Subcutaneous adipose tissue (tissue), 4 donors: ENCODE data around the gene MYOD1. TPM values are rescaled to one million over a fixed set of nuclear protein-coding genes. Genes with fewer than 3 reads are reported as not detected.

Source experiments
- total RNA-seq, 4 donors: library from RNA; depleted of rRNA; stranded (reverse); fragments of >200 nt; gene quantifications; one replicate each; pipeline ENCODE4 v1.1.0, GENCODE V29; 2016
- TF ChIP-seq, protein P1 (sequence below): fragments of 450-650 bp; IDR thresholded peaks from one replicate; pipeline ENCODE4 v1.5.1; 2016; ENCODE audit warnings: low read depth, mild to moderate bottlenecking, control low read depth, antibody characterized with exemption, moderate library complexity

MYOD1 gene
- total RNA-seq, 4 donors from 2014 or later = not detected

- TF ChIP-seq, protein P1, sequence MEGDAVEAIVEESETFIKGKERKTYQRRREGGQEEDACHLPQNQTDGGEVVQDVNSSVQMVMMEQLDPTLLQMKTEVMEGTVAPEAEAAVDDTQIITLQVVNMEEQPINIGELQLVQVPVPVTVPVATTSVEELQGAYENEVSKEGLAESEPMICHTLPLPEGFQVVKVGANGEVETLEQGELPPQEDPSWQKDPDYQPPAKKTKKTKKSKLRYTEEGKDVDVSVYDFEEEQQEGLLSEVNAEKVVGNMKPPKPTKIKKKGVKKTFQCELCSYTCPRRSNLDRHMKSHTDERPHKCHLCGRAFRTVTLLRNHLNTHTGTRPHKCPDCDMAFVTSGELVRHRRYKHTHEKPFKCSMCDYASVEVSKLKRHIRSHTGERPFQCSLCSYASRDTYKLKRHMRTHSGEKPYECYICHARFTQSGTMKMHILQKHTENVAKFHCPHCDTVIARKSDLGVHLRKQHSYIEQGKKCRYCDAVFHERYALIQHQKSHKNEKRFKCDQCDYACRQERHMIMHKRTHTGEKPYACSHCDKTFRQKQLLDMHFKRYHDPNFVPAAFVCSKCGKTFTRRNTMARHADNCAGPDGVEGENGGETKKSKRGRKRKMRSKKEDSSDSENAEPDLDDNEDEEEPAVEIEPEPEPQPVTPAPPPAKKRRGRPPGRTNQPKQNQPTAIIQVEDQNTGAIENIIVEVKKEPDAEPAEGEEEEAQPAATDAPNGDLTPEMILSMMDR = no peak
Observed at GRCh38 chr11:17767301-17767885, 48.0 kb downstream of the MYOD1 start.

GRCh38 chr11:17767914-17768313 lies 48.5 kb downstream of the MYOD1 start:
- TF ChIP-seq, protein P1 = no peak

DNA sequence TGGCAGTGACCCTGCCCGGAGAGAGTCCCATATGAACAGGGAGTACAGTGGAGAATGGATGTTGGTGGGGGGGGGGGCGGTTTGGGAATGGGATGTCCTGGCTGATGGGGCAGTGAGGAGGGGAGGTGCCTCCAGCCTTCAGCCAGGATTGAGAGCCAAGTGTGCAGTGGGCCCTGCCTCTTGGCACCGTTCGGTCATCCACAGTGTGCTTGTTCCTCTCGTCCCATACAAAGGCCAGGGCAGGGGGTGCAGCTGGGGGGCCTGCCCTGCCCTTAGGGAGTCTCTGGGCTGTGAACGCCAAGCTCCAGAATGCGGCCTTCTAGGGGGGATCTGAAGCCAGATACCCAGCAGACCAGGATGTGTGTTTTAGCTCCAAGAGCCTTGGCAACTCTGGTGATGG lies 49.2 kb downstream of the MYOD1 start:
- TF ChIP-seq, protein P1 = no peak

DNA sequence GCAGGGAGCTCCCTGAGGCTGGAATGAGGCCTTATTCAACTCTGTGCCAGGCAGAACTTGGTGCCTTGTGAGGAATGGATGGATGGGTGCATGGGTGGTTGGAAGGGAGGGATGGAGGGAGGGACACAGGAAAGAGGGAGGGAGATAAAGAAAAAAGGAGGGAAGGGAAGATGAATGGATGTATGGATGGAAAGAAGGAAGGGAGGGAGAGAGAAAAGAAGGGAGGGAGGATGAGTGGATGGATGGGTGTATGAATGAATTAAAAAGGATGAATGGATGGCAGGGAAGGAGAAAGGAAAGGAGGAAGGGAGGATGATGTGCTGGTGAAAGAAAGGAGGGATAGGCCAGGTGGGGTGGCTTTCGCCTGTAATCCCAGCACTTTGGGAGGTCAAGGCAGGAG lies 49.8 kb downstream of the MYOD1 start:
- TF ChIP-seq, protein P1 = no peak

- TF ChIP-seq, protein P1 = no peak
Observed at GRCh38 chr11:17770048-17770652, 50.8 kb downstream of the MYOD1 start.

- TF ChIP-seq, protein P1 = no peak
Observed at GRCh38 chr11:17770917-17771316, 51.5 kb downstream of the MYOD1 start.

DNA sequence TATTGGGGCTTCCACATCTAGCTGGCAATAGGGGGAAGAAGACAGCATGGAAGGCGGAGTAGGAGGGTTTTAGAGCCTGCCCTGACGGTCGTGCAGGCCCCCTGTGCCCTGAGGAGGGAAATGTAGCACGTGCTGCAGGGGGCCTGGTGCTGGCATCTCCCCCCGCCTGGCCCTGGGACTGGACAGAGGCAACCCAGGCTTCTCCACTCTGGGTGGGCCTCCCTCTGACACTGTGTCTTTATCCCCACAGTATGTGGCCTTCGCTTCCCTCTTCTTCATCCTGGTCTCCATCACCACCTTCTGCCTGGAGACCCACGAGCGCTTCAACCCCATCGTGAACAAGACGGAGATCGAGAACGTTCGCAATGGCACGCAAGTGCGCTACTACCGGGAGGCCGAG lies 52.0 kb downstream of the MYOD1 start:
- TF ChIP-seq, protein P1 = no peak

Other genes starting within 250 kb of the MYOD1 start
- under 1 TPM in 2 of 4 donors, not detected in 2; 0.16 to 0.51 TPM for gene ABCC8, start 242.7 kb upstream of the MYOD1 start, total RNA-seq
- gene USH1C, start 175.2 kb upstream of the MYOD1 start, total RNA-seq = under 1 TPM in 1 of 4 donors, not detected in 3; 0.75 TPM
- not detected for gene OTOG, start 172.3 kb upstream of the MYOD1 start, total RNA-seq
- not detected for gene KCNC1, start 15.2 kb downstream of the MYOD1 start, total RNA-seq